Measurements from ENCODE around the gene CARD16.

DNA sequence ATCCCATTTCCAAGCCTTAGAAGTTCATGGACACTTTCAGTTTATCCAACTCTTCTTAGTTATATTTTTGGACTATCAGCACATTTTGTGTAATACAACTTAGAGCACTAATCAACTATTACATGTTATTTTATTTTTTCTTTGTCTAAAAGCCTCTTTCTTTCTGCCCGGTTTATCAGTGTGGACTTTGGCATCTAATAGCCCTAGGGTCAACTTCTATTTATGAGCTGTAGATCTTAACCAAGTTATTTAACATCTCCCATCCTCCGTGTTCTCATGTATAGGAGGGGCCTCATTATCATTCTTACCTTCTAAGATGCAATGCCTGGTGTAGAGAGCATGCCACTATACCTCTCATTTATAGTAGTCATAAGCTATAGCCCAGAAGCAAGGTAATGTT lies 4.4 kb downstream of the CARD16 start:
- TF ChIP-seq, protein P1, sequence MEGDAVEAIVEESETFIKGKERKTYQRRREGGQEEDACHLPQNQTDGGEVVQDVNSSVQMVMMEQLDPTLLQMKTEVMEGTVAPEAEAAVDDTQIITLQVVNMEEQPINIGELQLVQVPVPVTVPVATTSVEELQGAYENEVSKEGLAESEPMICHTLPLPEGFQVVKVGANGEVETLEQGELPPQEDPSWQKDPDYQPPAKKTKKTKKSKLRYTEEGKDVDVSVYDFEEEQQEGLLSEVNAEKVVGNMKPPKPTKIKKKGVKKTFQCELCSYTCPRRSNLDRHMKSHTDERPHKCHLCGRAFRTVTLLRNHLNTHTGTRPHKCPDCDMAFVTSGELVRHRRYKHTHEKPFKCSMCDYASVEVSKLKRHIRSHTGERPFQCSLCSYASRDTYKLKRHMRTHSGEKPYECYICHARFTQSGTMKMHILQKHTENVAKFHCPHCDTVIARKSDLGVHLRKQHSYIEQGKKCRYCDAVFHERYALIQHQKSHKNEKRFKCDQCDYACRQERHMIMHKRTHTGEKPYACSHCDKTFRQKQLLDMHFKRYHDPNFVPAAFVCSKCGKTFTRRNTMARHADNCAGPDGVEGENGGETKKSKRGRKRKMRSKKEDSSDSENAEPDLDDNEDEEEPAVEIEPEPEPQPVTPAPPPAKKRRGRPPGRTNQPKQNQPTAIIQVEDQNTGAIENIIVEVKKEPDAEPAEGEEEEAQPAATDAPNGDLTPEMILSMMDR (IDR thresholded peaks at IDR 0.05) = no peak
- TF ChIP-seq POLR2A (IDR thresholded peaks at IDR 0.05; ENCODE audit: low read depth) = no peak
- no peak for TF ChIP-seq POLR2AphosphoS5 (IDR thresholded peaks at IDR 0.05)
- no peak for TF ChIP-seq EP300 (IDR thresholded peaks at IDR 0.05)

All from esophagus muscularis mucosa (tissue), 4 donors.